H1 (cell line): ENCODE results near the gene SMC6. TPM values are rescaled to one million over a fixed set of nuclear protein-coding genes. Genes with fewer than 3 reads are reported as not detected.

ENCODE experiments used
- CTCF ChIA-PET: fragments of 300-600 bp; sonication (Branson Sonifier 250); formaldehyde crosslinking; loops from one replicate; lab custom pipeline; 2021; ENCODE audit not compliant: partially characterized antibody; lab: Charles Lee
- POLR2A ChIA-PET: fragments of 300-600 bp; sonication (Branson Sonifier 250); formaldehyde crosslinking; loops from one replicate; lab custom pipeline; 2021; ENCODE audit warnings: inconsistent platforms; ENCODE audit not compliant: partially characterized antibody; lab: Charles Lee
- DNase-seq, 2 experiments: peaks; one replicate each; pipeline versions ENCODE4 v3.0.0 to v3.0.0-alpha.2; 2010 to 2022; ENCODE audit warnings: low spot score in 2 of 2, low read depth in 1 of 2, mixed read lengths in 1 of 2
- FAIRE-seq: peaks from 2 replicates; lab custom pipeline; 2011; peaks lifted over from hg19 to GRCh38; lab: Jason Lieb, UNC
- H2AFZ ChIP-seq: 2 replicates; pipeline ENCODE4 v1.8.1; 2012; ENCODE audit warnings: low read length, inconsistent platforms
- H2AK5ac ChIP-seq: 2 replicates; pipeline ENCODE4 v1.6.1; 2013; ENCODE audit warnings: low read depth, low read length
- H2BK120ac ChIP-seq: replicated peaks from 2 replicates; pipeline ENCODE3; 2013; ENCODE audit warnings: low read depth, low read length, inconsistent platforms
- H2BK12ac ChIP-seq: 2 replicates; pipeline ENCODE4 v1.6.1; 2013; ENCODE audit warnings: low read depth, low read length
- H2BK15ac ChIP-seq: 2 replicates; pipeline ENCODE4 v1.6.1; 2013; ENCODE audit warnings: low read length
- H2BK20ac ChIP-seq: 2 replicates; pipeline ENCODE4 v1.6.1; 2013; ENCODE audit warnings: low read length
- H2BK5ac ChIP-seq: 2 replicates; pipeline ENCODE4 v1.6.1; 2013; ENCODE audit warnings: low read depth, low read length
- H3K14ac ChIP-seq: 2 replicates; pipeline ENCODE4 v1.6.1; 2013; ENCODE audit warnings: inconsistent platforms; ENCODE audit not compliant: insufficient read length
- H3K18ac ChIP-seq: 2 replicates; pipeline ENCODE4 v1.6.1; 2013; ENCODE audit warnings: low read length; ENCODE audit errors: extremely low read depth
- H3K23ac ChIP-seq: 2 replicates; pipeline ENCODE4 v1.6.1; 2013; ENCODE audit warnings: inconsistent platforms; ENCODE audit not compliant: insufficient read length
- H3K23me2 ChIP-seq: 2 replicates; pipeline ENCODE4 v1.6.1; 2013; ENCODE audit warnings: low read depth, low read length
- H3K27ac ChIP-seq: 2 replicates; pipeline ENCODE4 v1.6.1; 2011; ENCODE audit warnings: low read depth, low read length, inconsistent platforms
- H3K27me3 ChIP-seq, 4 experiments: replicated peaks in 1 of 4; 1 replicate in 1 of 4; 2 replicates in 3 of 4; pipeline versions ENCODE4 v1.6.1 to v1.8.1; 2011 to 2013; ENCODE audit warnings: low read length in 3 of 4, mild to moderate bottlenecking in 3 of 4, inconsistent platforms in 2 of 4, mixed read lengths in 2 of 4, moderate library complexity in 1 of 4; ENCODE audit not compliant: control insufficient read depth in 3 of 4, insufficient read depth in 3 of 4; ENCODE audit errors: extremely low read depth in 1 of 4
- H3K36me3 ChIP-seq, 4 experiments: 2 replicates each; pipeline versions ENCODE4 v1.6.1 to v1.8.1; 2011 to 2013; ENCODE audit warnings: mild to moderate bottlenecking in 4 of 4, low read length in 3 of 4, moderate library complexity in 2 of 4, control low read depth in 1 of 4, inconsistent platforms in 1 of 4; ENCODE audit not compliant: insufficient read depth in 4 of 4, control insufficient read depth in 2 of 4
- H3K4ac ChIP-seq: replicated peaks from 2 replicates; pipeline ENCODE3; 2013; ENCODE audit warnings: low read length, low read depth, mixed read lengths, inconsistent platforms; ENCODE audit not compliant: insufficient read length
- H3K4me1 ChIP-seq, 4 experiments: replicated peaks in 1 of 4; 1 replicate in 1 of 4; 2 replicates in 3 of 4; pipeline versions ENCODE4 v1.6.1 to v1.8.1; 2011 to 2013; ENCODE audit warnings: low read length in 3 of 4, inconsistent platforms in 2 of 4, mixed read lengths in 1 of 4; ENCODE audit not compliant: insufficient read depth in 4 of 4, control insufficient read depth in 3 of 4
- H3K4me2 ChIP-seq, 2 experiments: 2 replicates each; pipeline versions ENCODE4 v1.6.1 to v1.8.1; 2011 to 2013; ENCODE audit warnings: low read depth in 2 of 2, low read length in 2 of 2, control low read depth in 1 of 2, inconsistent platforms in 1 of 2, mild to moderate bottlenecking in 1 of 2; ENCODE audit not compliant: insufficient read depth in 1 of 2
- H3K4me3 ChIP-seq, 4 experiments: fragments of 200-600, 300-600 bp in 1 of 4; sonication (generic), shearing (Covaris generic), sonication (Bioruptor Twin) in 1 of 4; 2 replicates each; pipeline versions ENCODE4 v1.5.1 to v1.8.1; 2011 to 2016; ENCODE audit warnings: low read length in 4 of 4, low read depth in 3 of 4, control low read depth in 2 of 4, inconsistent platforms in 2 of 4, mild to moderate bottlenecking in 2 of 4, mixed read lengths in 1 of 4, moderate library complexity in 1 of 4; ENCODE audit not compliant: insufficient read depth in 2 of 4; ENCODE audit errors: extremely low read depth in 1 of 4
- H3K56ac ChIP-seq: replicated peaks from 2 replicates; pipeline ENCODE3; 2013; ENCODE audit warnings: low read depth, mild to moderate bottlenecking, mixed read lengths, low read length, inconsistent platforms; ENCODE audit not compliant: insufficient read length
- H3K79me1 ChIP-seq: 2 replicates; pipeline ENCODE4 v1.6.1; 2013; ENCODE audit warnings: low read depth, low read length, control low read depth
- H3K79me2 ChIP-seq, 2 experiments: 2 replicates each; pipeline versions ENCODE4 v1.6.1 to v1.8.1; 2012 to 2013; ENCODE audit warnings: low read length in 2 of 2, mild to moderate bottlenecking in 2 of 2, inconsistent platforms in 1 of 2; ENCODE audit not compliant: insufficient read depth in 2 of 2, control insufficient read depth in 1 of 2
- H3K9ac ChIP-seq, 4 experiments: replicated peaks in 1 of 4; 1 replicate in 1 of 4; 2 replicates in 3 of 4; pipeline versions ENCODE4 v1.6.1 to v1.8.1; 2011 to 2013; ENCODE audit warnings: low read depth in 3 of 4, low read length in 3 of 4, control low read depth in 2 of 4, mild to moderate bottlenecking in 2 of 4, moderate library complexity in 2 of 4, inconsistent platforms in 1 of 4; ENCODE audit errors: extremely low read depth in 1 of 4
- H3K9me3 ChIP-seq, 2 experiments: 2 replicates each; pipeline versions ENCODE4 v1.6.1 to v1.8.1; 2012 to 2013; ENCODE audit warnings: mild to moderate bottlenecking in 2 of 2, moderate library complexity in 2 of 2, control low read depth in 1 of 2, inconsistent platforms in 1 of 2, low read depth in 1 of 2, low read length in 1 of 2, mixed read lengths in 1 of 2; ENCODE audit not compliant: insufficient read depth in 2 of 2
- H4K20me1 ChIP-seq, 2 experiments: replicated peaks in 1 of 2; 2 replicates each; pipeline versions ENCODE3 to v1.8.1; 2011 to 2013; ENCODE audit warnings: inconsistent platforms in 2 of 2, low read length in 2 of 2, mild to moderate bottlenecking in 1 of 2; ENCODE audit not compliant: insufficient read depth in 2 of 2, control insufficient read depth in 1 of 2
- H4K5ac ChIP-seq: 2 replicates; pipeline ENCODE4 v1.6.1; 2013; ENCODE audit warnings: low read length, low read depth, mixed read lengths, inconsistent platforms; ENCODE audit not compliant: insufficient read length
- H4K8ac ChIP-seq: 2 replicates; pipeline ENCODE4 v1.8.0; 2013; ENCODE audit warnings: mild to moderate bottlenecking, moderate library complexity, low read length, inconsistent platforms; ENCODE audit not compliant: insufficient read depth; ENCODE audit errors: extremely low read depth
- H4K91ac ChIP-seq: replicated peaks from 2 replicates; pipeline ENCODE3; 2013; ENCODE audit warnings: low read length, mixed read lengths, inconsistent platforms; ENCODE audit not compliant: insufficient read length
- FOSL1 ChIP-seq: IDR thresholded peaks from 2 replicates; pipeline ENCODE4 v1.6.1; 2011; ENCODE audit warnings: mild to moderate bottlenecking, low read depth, low read length, moderate library complexity; ENCODE audit not compliant: insufficient read depth
- SAP30 ChIP-seq: fragments of 300-600 bp; sonication (generic); IDR thresholded peaks from 2 replicates; pipeline ENCODE4 v1.7.1; 2012; ENCODE audit warnings: low read length, moderate library complexity, mild to moderate bottlenecking, inconsistent platforms; ENCODE audit not compliant: insufficient read depth, insufficient replicate concordance
- ZNF274 ChIP-seq: IDR thresholded peaks from 2 replicates; pipeline ENCODE4 v1.7.0; 2012; ENCODE audit warnings: low read length, borderline replicate concordance; ENCODE audit errors: extremely low read depth
- WGBS, 2 experiments: shearing (Covaris generic) in 1 of 2; methylation state at CpG; one replicate each; pipeline versions ENCODE4 v1.1.6 to v1.1.7; 2013 to 2015; ENCODE audit warnings: low lambda C conversion rate in 2 of 2, mixed read lengths in 2 of 2, inconsistent platforms in 1 of 2, low coverage in 1 of 2, missing lambda C conversion rate in 1 of 2; ENCODE audit not compliant: insufficient replicate concordance in 2 of 2, insufficient coverage in 1 of 2, insufficient read length in 1 of 2; ENCODE audit errors: extremely low coverage in 1 of 2, missing lambda C conversion rate in 1 of 2; 5-methylcytosine and 5-hydroxymethylcytosine counted together
- polyA plus RNA-seq, 7 experiments: library from polyadenylated mRNA; depleted of rRNA in 3 of 7; stranded (reverse) in 5 of 7; unstranded in 2 of 7; fragments of >200 nt in 5 of 7; fragments of 200-250 nt in 2 of 7; gene quantifications; 1 replicate in 5 of 7; 2 replicates in 1 of 7; 4 replicates in 1 of 7; pipeline versions ENCODE4 v1.2.1 to v1.2.3, GENCODE V29; 2011 to 2013; ENCODE audit warnings: missing spikeins in 2 of 7, mixed read lengths in 2 of 7
- total RNA-seq: library from RNA; stranded (reverse); fragmentation: NEBNext Ultra II Directional; extraction: Animal tissue kit (Norgen Biotek cat#: 25700); gene quantifications from 2 replicates; pipeline ENCODE4 v1.2.1, GENCODE V29; 2021

Gene SMC6
- total and polyA plus RNA-seq, 2 of the 8 experiments (the other 6 are each of a cell fraction or from before 2014, with no cell fraction given): 9.7 to 49.5 TPM

DNA sequence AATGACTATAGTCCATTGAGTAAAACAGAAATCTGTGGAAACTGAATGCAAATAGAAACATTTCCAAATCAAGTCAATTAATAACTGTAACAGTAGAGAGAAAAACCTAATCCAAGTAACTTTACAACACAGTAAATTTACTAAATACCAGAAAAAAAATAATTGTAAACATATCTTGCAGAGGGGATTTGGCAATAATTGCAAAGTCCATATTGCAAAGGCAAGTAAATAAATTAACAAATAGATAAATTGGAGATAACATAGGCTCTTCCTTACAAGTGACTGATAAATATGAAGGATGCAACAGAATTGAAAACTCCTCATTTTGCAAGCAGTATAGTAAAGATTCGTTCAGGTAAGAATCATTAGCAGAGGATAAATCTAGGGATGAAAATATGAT lies 65.0 kb downstream of the SMC6 start:
- CTCF ChIA-PET: no interaction called here

More for the DNA sequence above, 65.0 kb downstream of the SMC6 start:
- H3K4ac ChIP-seq: no peak overlapping the region
- no peak overlapping the region for H2AFZ ChIP-seq
- H4K8ac ChIP-seq: no peak overlapping the region
- no peak overlapping the region for H3K14ac ChIP-seq
- no peak overlapping the region for H3K56ac ChIP-seq
- DNase-seq: no peak
- H2BK15ac ChIP-seq: no peak overlapping the region
- 100% methylated on average over 1 of the region's 1 CpG; no CpG with 5 or more reads in 1 of the 2 experiments for WGBS, 2 experiments
- H2BK12ac ChIP-seq: no peak overlapping the region
- H3K9me3 ChIP-seq: no peaks in the 10 kb centered on the region
- H3K23ac ChIP-seq: no peak overlapping the region
- H3K23me2 ChIP-seq: no peaks in the 10 kb centered on the region
- no peak overlapping the region for H3K4me2 ChIP-seq
- no peaks in the 10 kb centered on the region for H3K4me1 ChIP-seq
- H3K79me1 ChIP-seq: no peaks in the 10 kb centered on the region
- H2BK20ac ChIP-seq: no peak overlapping the region
- H3K36me3 ChIP-seq: peaks cover 3 to 47% (median 18%) of the 10 kb centered on the region in 4 experiments; a peak in 7 of 8 replicates
- H4K20me1 ChIP-seq: no peaks in the 10 kb centered on the region
- H3K79me2 ChIP-seq: no peaks in the 10 kb centered on the region
- H4K5ac ChIP-seq: no peak overlapping the region
- no peak overlapping the region for H2AK5ac ChIP-seq
- H3K27me3 ChIP-seq: no peaks in the 10 kb centered on the region
- H3K18ac ChIP-seq: no peak overlapping the region
- no peak for FAIRE-seq
- TF ChIP-seq SAP30 (no peak), ZNF274 (no peak), FOSL1 (no peak)
- H3K4me3 ChIP-seq: no peak overlapping the region
- no peak overlapping the region for H3K27ac ChIP-seq
- no peak overlapping the region for H4K91ac ChIP-seq
- no peak overlapping the region for H3K9ac ChIP-seq
- H2BK120ac ChIP-seq: no peak overlapping the region
- POLR2A ChIA-PET: no interaction called here
- no peak overlapping the region for H2BK5ac ChIP-seq
